ENCODE data around the gene IL2RA.
"Not testable (repeated sequence)": the region's sequence is repeated elsewhere in the genome, so short reads cannot be mapped to it uniquely, and the experiment has no call there.

IL2RA gene

GRCh38 chr10:6082496-6083395, 20.6 kb upstream of the IL2RA start:
- no peak for DNase-seq (ENCODE audit: low spot score)

GRCh38 chr10:6080417-6080973, 18.3 kb upstream of the IL2RA start:
- no peak for DNase-seq (ENCODE audit: low spot score)

GRCh38 chr10:6079044-6079443, 16.9 kb upstream of the IL2RA start:
- DNase-seq (ENCODE audit: low spot score), result no peak

- DNase-seq (ENCODE audit: low spot score), result no peak
Observed at GRCh38 chr10:6077071-6077675, 15.0 kb upstream of the IL2RA start.

- peak; percentile 58 for DNase-seq (ENCODE audit: low spot score)
Observed at GRCh38 chr10:6074489-6075301, 12.5 kb upstream of the IL2RA start.

GRCh38 chr10:6072215-6072934, 10.2 kb upstream of the IL2RA start:
- DNase-seq (ENCODE audit: low spot score), result no peak

GRCh38 chr10:6071181-6072175, 9.3 kb upstream of the IL2RA start:
- DNase-seq (ENCODE audit: low spot score), result no peak

- no peak for DNase-seq (ENCODE audit: low spot score)
Observed at GRCh38 chr10:6070660-6071059, 8.5 kb upstream of the IL2RA start.

- no peak for DNase-seq (ENCODE audit: low spot score)
Observed at GRCh38 chr10:6069081-6069931, 7.1 kb upstream of the IL2RA start.

- DNase-seq (ENCODE audit: low spot score), result no peak
Observed at GRCh38 chr10:6068422-6068821, 6.3 kb upstream of the IL2RA start.

GRCh38 chr10:6068006-6068405, 5.8 kb upstream of the IL2RA start:
- no peak for DNase-seq (ENCODE audit: low spot score)

- DNase-seq (ENCODE audit: low spot score), result no peak
Observed at GRCh38 chr10:6067457-6067856, 5.3 kb upstream of the IL2RA start.

- DNase-seq (ENCODE audit: low spot score), result no peak
Observed at GRCh38 chr10:6065835-6066234, 3.7 kb upstream of the IL2RA start.

GRCh38 chr10:6065406-6065805, 3.2 kb upstream of the IL2RA start:
- no peak for DNase-seq (ENCODE audit: low spot score)

- DNase-seq (ENCODE audit: low spot score), result not testable (repeated sequence)
Observed at GRCh38 chr10:6064726-6065125, 2.6 kb upstream of the IL2RA start.

GRCh38 chr10:6064119-6064518, 2.0 kb upstream of the IL2RA start:
- no peak for DNase-seq (ENCODE audit: low spot score)

- DNase-seq (ENCODE audit: low spot score), result no peak
Observed at GRCh38 chr10:6061056-6061455, 1.1 kb downstream of the IL2RA start.

GRCh38 chr10:6059506-6059905, 2.7 kb downstream of the IL2RA start:
- no peak for DNase-seq (ENCODE audit: low spot score)

- DNase-seq (ENCODE audit: low spot score), result no peak
Observed at GRCh38 chr10:6058682-6059475, 3.3 kb downstream of the IL2RA start.
